NCI-H526 (cell line): ENCODE measurements around the gene ZNF668.

Experiments
- DNase-seq, 2 experiments: peaks; one replicate each; lab custom pipeline; 2025; lab: John Stamatoyannopoulos, UW

ZNF668 gene

DNA sequence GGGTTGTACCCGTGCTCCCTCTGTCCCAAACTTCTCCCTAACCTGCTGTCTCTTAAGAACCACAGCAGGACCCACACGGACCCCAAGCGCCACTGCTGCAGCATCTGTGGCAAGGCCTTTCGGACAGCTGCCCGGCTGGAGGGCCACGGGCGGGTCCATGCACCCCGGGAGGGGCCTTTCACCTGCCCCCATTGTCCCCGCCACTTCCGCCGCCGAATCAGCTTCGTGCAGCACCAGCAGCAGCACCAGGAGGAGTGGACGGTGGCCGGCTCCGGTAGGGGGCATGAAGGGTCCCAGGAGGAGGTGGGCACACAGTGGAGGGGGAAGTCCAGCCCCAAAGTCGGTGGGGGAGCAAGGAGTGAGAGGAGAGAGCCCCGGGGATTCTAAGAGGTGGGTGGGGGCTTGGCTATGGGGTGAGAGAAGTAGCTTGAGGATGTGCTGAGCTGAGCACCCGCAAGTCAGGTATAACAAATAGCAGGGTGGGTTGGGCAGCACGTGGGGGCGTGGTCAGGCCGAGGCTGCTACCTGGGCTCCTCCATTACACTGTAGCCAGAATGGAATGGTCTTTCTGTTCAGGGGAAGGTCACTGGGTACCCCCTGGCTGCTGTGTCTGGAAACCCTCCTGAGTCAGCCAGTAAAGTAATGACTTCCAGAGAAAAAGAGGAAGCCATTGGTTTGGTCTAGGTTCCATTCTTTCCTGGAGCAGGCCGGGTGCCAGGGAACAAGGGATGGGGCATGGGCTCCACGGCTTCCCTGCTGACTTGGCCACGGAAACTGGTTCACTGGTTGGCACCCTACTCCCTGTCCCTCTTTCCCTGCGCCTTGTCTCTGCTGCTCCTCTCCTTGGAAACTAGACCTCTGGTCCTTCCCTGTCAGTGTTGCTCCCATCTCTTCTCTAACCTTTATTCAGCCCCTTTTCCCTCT is 7.7 kb upstream of the ZNF668 start:
- no peak for DNase-seq

GRCh38 chr16:31080756-31081419 is 6.8 kb upstream of the ZNF668 start:
- DNase-seq = no peak

- DNase-seq = no peak
Measured at GRCh38 chr16:31080035-31080629, 6.1 kb upstream of the ZNF668 start.

DNA sequence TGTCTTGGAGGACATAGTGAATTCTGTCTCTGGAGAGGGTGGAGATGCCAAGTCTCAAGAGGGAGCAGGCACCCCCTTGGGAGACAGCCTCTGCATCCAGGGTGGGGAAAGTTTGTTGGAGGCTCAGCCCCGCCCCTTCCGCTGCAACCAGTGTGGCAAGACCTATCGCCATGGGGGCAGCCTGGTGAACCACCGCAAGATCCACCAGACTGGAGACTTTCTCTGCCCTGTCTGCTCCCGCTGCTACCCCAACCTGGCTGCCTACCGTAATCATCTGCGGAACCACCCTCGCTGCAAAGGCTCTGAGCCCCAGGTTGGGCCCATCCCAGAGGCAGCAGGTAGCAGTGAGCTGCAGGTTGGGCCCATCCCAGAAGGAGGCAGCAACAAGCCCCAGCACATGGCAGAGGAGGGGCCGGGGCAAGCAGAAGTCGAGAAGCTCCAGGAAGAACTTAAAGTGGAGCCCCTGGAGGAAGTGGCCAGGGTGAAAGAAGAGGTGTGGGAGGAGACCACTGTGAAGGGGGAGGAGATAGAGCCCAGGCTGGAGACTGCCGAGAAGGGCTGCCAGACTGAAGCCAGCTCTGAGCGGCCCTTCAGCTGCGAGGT is 5.4 kb upstream of the ZNF668 start:
- no peak for DNase-seq

DNA sequence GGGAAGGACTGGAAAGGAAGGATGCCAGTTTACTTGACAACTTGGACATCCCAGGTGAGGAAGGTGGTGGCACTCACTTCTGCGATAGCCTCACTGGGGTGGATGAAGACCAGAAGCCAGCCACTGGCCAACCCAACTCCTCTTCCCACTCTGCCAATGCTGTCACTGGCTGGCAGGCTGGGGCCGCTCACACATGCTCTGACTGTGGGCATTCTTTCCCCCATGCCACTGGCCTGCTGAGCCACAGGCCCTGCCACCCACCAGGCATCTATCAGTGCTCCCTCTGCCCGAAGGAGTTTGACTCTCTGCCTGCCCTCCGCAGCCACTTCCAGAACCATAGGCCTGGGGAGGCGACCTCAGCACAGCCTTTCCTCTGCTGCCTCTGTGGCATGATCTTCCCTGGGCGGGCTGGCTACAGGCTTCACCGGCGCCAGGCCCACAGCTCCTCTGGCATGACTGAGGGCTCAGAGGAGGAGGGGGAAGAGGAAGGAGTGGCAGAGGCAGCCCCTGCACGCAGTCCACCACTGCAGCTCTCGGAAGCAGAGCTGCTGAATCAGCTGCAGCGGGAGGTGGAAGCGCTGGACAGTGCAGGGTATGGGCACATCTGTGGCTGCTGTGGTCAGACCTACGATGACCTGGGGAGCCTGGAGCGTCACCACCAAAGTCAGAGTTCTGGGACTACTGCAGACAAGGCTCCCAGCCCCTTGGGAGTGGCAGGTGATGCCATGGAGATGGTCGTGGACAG is 4.7 kb upstream of the ZNF668 start:
- DNase-seq = no peak

DNA sequence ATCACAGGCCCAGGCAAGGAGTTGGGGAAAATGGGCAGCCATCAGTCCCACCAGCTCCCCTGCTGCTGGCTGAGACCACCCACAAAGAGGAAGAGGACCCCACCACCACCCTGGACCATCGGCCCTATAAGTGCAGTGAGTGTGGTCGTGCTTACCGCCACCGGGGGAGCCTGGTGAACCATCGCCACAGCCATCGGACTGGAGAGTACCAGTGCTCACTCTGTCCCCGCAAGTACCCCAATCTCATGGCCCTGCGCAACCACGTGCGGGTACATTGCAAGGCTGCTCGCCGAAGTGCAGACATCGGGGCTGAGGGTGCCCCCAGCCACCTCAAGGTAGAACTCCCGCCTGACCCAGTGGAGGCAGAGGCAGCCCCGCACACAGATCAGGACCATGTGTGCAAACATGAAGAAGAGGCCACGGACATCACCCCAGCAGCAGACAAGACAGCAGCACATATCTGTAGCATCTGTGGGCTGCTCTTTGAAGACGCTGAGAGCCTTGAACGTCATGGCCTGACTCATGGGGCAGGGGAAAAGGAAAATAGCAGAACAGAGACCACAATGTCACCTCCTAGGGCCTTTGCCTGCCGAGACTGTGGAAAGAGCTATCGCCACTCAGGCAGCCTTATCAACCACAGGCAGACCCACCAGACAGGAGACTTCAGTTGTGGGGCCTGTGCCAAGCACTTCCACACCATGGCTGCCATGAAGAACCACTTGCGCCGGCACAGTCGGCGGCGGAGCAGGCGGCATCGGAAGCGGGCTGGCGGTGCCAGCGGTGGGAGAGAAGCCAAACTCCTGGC is 3.8 kb upstream of the ZNF668 start:
- DNase-seq = no peak

DNA sequence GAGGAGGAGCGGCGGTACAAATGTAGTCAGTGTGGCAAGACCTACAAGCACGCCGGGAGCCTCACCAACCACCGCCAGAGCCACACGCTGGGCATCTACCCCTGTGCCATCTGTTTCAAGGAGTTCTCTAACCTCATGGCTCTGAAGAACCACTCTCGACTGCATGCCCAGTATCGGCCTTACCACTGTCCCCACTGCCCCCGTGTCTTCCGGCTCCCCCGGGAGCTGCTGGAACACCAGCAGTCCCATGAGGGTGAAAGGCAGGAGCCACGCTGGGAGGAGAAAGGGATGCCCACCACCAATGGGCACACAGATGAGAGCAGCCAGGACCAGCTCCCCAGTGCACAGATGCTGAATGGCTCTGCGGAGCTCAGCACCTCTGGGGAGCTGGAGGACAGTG is 3.0 kb upstream of the ZNF668 start:
- no peak for DNase-seq

DNA sequence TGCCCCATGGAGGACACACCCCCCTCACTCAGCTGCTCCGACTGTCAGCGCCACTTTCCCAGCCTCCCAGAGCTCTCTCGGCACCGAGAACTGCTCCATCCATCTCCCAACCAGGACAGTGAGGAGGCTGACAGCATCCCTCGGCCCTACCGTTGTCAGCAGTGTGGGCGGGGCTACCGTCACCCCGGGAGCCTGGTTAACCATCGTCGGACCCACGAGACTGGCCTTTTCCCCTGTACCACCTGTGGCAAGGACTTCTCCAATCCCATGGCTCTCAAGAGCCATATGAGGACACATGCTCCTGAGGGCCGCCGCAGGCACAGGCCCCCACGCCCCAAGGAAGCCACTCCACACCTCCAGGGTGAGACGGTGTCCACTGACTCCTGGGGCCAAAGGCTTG is 2.3 kb upstream of the ZNF668 start:
- no peak for DNase-seq

DNA sequence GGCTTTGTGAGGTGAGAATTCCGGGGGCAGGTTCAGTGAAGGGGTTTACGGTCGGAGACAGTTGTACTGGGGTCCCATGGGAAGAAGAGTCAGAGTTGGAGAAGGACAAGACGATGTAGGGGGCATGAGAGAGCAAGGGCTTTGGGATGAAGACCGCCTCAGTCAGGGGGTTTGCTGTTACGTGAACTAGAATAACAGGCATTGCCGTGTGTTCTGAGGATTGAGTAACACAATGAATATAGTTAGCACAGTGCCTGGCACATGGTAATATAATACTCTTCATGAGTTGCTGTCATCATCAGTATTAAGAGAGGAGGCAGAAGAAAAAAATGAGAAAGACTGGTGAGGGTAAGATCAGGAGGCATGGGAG is 759 bp upstream of the ZNF668 start:
- no peak for DNase-seq

DNA sequence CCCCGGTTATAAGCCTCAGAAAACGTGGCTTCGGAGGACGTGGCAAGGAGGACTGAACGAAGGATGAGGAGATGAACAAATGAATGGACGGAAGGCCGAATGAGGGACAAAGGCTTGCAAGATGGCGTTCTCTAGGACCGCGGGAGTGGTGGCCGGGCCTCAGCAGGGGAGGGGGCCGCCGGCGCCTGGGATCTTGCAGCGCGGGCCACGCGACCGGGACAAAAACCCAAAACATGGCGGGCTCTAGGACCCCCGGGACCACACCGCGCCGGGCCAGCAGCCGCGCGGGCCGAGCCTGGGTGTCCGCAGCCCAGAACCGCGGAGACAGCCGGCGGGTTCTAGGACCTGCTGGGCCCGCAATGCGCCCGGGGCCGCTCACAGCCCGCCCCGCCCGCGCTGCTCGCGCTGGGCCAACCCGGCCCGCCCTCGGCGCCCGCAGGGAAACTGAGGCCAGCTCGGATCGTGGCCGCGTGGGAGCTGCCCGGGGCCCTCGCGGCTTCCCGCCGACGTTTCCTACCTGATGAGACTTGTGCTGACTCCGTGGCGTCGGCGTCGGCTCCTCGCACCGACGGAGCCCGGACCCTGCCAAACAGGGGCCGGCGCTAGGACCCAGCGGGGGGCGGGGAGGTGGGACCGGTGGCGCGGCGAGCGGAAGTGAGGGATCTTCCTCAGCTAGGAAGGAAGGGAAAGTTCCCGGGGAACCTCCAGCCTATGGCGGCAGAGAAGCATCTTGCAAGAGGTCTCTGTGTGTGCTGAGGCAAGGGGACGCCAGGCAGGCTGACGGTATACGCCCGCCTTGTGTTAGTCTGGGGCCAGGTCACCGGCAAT is 684 bp downstream of the ZNF668 start:
- DNase-seq = peak; percentile 76 to 94

GRCh38 chr16:31072540-31073141 is 1.4 kb downstream of the ZNF668 start:
- peak; percentile 8 to 42 for DNase-seq

GRCh38 chr16:31071861-31072260 is 2.2 kb downstream of the ZNF668 start:
- DNase-seq = peak in 1 of 2 experiments; percentile 19

- DNase-seq = no peak
Measured at GRCh38 chr16:31067342-31067741, 6.7 kb downstream of the ZNF668 start.

DNA sequence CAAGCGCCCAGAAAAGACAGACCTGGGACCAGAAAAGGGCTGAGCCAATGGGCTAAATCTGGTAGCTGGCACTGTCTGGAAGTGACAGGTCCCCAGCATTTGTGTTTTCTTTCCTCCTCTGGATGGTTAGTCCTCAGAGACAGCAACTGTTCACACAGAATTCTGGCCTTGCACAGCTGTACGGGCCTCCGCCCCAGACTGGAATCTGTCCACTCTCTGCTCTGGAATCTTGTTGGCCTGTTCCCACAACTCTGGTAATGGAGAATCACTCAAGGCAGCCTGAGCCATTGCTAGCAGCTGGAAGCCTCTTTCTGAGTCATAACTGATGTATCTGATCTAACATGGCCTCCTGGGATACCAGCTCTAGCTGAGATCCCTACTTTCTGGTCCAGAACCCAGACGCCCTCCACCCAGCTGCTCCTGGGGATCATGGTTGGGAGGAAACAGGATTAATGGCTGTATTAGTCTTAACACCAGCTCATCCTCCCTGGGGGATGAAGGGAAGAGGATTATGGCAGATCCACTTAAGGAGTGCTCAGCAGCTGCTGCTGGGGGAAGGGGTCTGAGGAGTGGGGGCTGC is 9.1 kb downstream of the ZNF668 start:
- DNase-seq = no peak

- DNase-seq = no peak
Measured at GRCh38 chr16:31063843-31064611, 10.0 kb downstream of the ZNF668 start.

- DNase-seq = no peak
Measured at GRCh38 chr16:31063495-31063842, 10.6 kb downstream of the ZNF668 start.

DNA sequence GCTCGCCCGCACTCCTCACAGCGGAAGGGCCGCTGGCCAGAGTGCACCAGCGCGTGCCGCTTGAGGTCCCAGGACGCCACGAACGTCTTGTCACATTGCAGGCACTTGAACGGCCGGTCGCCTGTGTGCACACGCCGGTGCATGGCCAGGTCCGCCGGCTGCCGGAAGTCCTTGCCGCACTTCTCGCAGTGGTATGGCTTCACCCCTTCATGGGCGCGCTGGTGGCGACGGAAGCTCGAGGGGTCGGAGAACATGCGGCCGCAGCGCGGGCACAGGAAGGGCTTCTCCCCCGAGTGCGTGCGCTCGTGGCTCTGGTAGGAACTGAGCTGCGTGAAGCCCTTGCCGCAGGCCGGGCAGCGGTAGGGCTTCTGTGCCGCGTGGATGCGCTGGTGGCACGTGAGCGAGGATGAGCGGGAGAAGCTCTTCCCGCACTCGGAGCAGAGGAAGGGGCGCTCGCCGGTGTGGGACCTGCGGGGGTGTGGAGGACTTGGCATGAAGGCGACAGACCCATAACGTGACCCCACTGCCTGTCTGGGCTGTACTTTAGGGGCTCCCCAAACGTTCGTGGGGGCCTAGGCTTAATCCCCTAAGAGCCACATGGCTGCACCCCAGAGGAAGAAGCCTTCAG is 12.1 kb downstream of the ZNF668 start:
- no peak for DNase-seq

DNA sequence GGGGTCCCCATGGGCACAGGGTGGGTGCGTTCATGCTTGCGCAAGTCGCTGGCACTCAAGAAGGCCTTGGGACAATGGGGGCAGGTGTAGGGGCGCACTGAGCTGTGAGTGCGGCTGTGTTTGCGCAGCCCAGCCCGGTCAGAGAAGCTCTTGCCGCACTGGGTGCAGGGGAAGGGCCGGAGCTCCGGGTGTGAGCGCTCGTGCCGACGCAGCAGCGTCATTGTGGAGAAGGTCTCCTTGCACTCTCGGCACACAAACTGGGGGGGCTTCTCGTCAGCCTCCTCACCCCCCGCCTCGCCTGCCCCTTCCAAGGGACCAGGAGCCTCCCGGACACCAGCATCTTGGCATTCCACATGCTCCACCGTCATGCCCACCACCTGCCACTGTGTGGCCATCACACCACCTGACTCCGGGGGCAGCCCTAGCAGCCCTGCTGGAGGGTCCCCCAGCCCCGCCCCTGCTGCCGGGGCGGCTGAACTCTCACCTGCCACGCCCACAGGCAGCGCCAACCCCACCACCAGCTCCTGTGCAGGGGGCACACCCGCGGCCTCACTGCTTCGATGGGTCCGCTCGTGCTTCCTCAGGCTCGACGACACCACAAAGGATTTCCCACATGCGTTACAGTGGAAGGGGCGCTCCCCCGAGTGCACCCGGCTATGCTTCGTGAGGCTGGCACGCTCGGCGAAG is 12.8 kb downstream of the ZNF668 start:
- DNase-seq = no peak
